Measurements from ENCODE around the gene CGB8.
A peak's percentile ranks its signal among the peaks of the same experiment; 100 is the strongest.
"Not testable (repeated sequence)": the region's sequence is repeated elsewhere in the genome, so short reads cannot be mapped to it uniquely, and the experiment has no call there.

The CGB8 gene

DNA sequence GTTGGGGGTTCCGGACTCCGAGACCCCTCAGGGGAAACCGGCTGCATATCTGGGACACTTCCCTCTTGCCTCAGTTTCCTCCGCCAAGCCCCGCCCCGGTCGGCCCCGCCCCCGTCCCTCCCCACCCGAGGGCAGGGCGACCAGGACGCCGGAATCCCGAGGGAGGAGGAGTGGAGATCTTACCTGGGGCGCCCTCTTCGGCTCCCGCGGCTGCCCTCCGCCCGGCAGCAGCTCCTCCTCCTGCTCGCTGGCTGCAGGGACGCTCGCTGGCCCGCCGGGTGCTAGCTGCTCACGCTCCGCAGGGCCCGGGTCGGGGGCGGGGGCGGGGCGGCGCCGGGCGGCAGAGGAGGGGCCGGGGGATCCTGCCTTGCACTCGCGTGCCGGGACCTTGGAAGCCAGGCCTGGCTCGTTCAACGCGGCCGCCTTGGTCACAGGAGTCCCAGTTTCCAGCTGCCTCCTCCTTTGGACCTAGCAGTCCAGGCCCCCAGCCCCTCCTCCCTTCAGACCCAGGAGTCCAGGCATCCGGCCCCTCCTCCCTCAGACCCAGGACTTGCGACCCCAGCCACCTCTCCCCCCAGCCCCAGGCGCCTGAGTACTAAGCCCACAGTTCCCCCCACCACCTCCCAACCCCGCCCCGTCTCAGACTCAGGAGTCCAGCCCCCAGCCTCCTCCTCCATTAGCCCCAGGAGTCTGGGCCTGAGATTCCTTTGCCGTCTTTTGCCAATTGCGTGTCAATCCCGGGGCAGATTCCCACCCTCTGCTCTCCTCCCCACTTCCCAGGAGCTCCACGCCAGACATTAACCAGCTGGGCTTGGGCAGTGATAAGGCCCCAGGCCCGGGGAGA, 16.1 kb upstream of the CGB8 start, which contains the start of gene NTF4:
NTF4 (minus strand) TSS at position 51 of the 844 bp plus-strand sequence. CDS start 2,821 bp downstream, outside the sequence.
- peak; percentile 36 for DNase-seq

DNA sequence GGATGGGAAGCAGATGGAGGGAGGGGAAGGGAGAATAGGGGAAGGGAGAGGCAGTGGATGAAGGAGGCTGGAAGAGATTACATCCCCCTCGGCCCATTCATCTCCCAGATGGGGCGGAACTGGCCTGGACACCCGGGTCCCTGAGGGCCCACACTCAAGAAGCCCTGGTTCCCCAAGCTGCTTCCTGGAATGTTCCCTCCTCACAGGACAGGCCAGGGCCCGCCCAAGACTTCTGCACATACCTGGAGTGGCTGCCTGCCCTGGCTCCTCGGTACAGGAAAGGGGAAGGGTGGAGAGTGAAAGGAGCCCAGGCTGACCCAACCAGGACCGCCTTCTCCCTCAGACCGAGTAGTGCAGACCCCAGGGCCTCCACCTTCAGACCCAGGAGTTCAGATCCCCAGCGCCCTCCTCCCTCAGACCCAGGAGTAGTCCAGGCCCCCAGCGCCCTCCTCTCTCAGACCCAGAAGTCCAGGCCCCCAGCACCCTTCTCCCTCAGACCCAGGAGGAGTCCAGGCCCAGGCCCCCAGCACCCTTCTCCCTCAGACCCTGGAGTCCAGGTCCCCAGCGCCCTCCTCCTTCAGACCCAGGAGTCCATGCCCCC, 15.2 kb upstream of the CGB8 start:
- no peak for DNase-seq

DNA sequence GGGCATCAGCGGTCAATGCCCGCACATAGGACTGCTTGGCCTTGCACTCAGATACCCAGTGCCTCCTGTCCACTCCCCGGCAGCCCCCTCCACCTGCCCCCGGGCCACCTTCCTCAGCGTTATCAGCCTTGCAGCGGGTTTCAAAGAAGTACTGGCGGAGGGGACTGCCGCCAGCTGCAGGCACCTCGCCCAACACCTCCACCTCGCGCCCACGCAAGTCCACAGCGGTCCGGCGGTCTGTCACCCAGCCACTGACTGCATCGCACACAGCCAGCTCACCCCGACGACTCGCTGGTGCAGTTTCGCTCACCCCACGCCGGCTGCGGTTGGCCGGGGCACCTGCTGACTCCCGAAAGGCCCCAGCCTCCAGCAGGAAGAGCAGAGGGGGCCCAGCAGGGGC, 12.5 kb upstream of the CGB8 start:
- DNase-seq = no peak

DNA sequence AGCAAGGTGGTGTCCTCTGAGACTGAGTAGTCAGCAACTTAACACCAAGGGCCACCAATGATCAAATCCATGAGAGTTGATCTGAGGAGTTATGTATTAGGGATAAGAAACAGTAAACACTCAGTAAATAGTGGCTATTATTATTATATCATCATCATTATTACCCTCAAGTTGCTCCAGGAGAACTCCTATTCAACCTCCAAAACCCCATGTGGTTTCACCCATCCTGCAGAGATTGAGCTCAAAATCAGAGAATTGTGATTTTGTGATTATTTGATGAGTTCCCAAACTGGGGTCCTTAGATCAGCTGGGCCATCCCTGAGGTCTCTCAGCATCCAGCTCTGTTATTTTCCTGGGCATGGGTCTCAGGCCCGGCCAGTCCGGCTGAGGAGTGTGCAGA, 12.1 kb upstream of the CGB8 start:
- DNase-seq = no peak

DNA sequence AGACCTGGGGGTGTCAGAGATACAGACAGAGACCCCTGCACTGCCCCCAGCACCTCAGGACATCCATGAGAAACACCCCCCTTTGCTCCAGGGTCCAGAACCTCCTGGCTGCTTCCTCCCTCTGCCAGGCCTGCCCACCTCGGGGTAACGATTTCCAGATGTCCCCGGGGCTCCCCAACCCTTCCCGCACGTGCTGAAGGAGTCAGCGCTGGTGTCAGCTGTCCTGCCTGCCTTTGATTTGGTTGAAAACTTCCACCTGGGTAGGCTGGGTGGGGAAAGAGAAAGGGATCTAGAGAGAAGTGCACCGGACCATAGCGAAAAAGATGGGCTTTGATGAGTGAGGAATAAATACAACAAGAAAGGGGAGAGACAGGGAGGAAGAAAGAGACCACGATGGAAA, 10.1 kb upstream of the CGB8 start:
- no peak for DNase-seq

DNA sequence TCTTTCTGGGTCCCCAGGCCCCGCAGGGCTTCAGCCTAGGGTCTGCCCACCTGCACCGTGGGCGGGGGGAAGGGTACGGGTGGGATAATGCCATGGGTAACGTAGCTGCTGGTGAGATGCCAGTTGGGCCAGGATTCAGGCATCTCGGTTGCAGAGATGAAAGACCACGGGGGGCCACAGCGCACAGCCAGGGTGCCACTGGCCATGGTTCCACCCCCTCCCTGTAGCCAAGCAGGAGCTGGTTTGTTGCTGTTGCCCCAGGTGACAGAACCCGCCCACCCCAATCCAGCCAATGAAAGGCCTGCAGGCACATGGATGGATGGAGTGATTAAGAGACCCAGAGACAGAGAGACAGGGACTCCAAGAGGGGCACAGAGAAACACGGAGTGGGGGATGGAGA, 9.7 kb upstream of the CGB8 start:
- peak; percentile 70 for DNase-seq

DNA sequence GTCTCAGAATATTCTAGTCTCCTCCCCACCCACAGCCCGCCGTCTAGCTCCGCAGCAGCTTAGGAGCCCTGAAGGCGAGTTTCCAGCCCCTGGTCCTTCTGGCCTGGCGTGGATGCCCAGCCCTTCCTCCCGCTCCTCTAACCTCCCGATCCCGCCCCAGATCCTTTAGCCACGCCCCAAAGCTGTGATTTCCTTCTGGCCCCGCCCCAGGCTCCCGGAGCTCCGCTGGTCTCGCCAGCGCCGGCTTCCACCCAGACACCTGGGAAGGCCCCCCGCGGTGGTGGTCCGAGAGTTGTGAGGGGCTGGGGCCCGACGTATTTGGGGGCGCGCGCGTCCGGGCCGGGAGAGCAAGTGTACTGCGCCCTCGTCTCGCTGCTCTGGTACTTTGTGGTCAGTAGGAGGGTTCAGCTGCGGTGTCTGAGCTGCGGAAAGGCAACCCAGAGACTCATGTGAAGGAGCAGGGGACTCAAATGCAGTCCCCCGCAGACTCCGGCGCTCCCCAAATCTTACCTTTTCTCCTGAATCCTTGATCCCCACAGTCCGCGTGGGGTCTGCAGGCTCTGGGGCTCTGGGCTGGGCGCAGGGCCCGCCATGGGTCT, 8.8 kb upstream of the CGB8 start, which contains the start of gene CGB7:
CGB7 (minus strand) TSS at position 114 of the 599 bp plus-strand sequence. CDS start 2,374 bp downstream, outside the sequence.
- peak; percentile 67 for DNase-seq

DNA sequence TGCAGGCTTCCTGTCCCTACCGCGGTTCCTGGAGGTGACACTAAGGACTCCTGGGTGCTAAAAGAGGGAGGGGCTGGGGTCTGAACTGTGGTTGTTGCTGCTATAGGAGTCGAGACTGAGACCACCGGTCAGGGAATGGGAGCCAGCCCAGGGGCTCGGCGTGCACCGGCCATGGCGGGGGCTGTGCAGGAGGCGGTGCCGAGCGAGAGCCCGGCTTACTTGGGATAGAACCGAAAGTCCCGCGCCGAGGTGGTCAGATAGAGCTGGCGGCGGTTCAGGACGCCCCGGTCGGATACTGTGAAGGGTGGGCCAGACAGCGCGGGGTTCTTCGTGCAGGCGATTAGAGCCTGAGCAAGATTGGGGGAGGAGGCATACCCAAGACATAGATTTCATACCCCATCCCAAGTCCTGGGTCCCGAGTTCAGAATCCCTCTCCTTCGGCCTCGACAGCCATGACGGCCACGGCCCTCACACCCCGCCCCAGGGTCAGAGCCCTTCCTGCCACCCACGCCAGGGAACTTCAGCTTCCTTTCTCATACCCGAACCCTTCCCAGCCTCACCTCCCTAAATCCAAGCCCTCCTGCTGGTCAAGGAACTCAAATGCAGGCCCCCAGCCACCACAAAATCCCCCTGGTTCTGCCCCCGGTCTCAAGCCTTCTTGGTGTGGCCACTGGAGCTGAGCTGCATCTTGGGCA, 8.1 kb upstream of the CGB8 start:
- not testable (repeated sequence) for DNase-seq

DNA sequence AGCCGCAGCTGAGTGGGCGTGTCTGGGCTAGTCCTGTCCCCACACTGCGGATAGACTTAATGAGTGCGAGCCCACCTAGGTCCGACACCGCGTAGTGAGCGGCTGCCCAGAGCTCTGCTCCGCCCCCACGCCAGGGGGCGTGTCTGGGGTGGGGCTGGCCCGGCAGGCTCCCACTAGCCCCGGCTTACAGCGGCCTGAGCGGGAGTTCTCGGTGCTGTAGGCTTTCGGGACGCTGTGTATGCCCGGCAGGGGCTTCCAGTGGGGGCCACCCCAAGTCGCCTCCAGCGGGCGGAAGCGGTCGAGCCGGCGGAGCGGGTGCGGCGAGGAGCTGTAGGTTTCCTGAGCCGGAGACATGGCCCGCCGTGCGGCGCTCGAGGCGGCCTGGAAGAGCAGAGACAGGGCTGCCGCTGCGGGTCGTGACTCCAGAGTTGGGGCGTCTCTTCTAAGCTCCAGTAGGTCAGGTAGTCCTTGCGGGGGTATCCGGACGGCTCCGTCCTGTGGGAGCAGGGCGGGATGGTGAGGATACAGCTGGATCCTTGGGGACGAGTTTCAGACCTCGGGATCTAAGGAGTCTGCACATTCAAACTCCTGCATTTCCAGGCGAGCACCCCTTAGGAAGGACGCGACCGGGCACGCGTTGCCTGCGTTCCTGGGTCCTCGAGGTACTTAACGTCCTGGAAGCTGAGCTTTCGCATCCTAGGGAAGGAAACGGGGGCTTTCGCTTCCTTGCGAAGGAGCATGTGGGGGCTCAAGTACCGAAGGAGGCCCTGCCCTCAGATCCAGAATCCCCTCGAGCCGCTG, 7.4 kb upstream of the CGB8 start:
- peak; percentile 58 for DNase-seq

DNA sequence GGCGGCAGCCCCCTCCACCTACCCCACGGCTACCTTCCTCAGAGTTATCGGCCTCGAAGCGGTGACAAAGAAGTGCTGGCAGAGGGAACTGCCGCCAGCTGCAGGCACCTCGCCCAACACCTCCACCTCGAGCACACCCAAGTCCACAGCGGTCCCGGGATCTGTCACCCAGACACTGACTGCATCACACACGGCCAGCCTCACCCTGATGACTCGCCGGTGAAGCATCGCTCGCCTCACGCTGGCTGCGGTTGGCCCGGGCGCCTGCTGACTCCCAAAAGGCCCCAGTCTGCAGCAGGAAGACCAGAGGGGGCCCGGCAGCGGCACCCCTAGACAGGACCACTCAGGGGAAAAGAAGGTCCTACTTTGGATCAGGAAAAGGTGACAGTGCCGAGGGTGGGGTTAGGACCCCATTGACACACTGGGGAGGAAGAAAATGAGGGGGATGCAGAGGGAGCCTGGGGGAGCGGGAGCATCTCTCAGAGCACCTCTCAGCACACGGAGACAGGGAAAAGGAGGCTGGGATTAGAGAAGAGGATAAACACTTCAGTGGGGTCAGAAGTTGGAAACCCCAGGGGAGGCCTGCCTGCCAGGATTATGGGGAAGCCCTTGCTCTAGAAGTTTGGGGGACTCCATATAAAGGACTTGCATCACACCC, 1.6 kb upstream of the CGB8 start:
- DNase-seq = peak; percentile 82

DNA sequence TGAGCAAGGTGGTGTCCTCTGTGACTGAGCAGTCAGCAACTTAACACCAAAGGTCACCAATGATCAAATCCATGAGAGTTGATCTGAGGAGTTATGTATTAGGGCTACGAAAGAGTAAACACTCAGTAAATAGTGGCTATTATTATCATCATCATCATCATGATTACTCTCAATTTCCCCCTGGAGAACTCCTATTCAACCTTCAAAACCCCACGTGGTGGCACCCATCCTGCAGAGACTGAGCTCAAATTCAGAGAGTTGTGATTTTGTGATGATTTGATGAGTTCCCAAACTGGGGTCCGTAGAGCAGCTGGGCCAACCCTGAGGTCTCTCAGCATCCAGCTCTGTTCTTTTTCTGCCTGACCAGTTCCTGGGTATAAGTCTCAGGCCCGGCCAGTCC, 923 bp upstream of the CGB8 start:
- DNase-seq = not testable (repeated sequence)

DNA sequence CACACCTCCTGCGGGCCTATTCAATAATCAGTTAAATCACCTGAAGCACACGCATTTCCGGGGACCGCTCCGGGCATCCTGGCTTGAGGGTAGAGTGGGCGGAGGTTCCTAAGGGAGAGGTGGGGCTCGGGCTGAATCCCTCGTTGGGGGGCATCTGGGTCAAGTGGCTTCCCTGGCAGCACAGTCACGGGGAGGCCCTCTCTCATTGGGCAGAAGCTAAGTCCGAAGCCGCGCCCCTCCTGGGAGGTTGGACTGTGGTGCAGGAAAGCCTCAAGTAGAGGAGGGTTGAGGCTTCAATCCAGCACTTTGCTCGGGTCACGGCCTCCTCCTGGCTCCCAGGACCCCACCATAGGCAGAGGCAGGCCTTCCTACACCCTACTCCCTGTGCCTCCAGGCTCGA, 5.4 kb downstream of the CGB8 start, which contains the start of gene CGB5:
CGB5 (plus strand) TSS at position 301 of the 400 bp plus-strand sequence. CDS start 362 bp downstream, outside the sequence.
- DNase-seq = not testable (repeated sequence)

DNA sequence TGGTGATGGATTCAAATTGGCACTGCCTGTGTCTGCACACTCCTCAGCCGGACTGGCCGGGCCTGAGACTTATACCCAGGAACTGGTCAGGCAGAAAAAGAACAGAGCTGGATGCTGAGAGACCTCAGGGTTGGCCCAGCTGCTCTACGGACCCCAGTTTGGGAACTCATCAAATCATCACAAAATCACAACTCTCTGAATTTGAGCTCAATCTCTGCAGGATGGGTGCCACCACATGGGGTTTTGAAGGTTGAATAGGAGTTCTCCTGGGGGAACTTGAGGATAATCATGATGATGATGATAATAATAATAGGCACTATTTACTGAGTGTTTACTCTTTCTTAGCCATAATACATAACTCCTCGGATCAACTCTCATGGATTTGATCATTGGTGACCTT, 6.2 kb downstream of the CGB8 start:
- not testable (repeated sequence) for DNase-seq

DNA sequence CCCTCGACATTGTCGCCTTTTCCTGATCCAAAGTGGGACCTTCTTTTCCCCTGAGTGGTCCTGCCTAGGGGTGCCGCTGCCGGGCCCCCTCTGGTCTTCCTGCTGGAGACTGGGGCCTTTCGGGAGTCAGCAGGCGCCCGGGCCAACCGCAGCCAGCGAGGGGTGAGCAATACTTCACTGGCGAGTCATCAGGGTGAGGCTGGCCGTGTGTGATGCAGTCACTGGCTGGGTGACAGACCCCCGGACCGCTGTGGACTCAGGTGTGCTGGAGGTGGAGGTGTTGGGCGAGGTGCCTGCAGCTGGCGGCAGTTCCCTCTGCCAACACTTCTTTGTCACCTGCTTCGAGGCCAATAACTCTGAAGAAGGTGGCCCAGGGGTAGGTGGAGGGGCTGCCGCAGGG, 6.7 kb downstream of the CGB8 start:
- peak; percentile 49 for DNase-seq

DNA sequence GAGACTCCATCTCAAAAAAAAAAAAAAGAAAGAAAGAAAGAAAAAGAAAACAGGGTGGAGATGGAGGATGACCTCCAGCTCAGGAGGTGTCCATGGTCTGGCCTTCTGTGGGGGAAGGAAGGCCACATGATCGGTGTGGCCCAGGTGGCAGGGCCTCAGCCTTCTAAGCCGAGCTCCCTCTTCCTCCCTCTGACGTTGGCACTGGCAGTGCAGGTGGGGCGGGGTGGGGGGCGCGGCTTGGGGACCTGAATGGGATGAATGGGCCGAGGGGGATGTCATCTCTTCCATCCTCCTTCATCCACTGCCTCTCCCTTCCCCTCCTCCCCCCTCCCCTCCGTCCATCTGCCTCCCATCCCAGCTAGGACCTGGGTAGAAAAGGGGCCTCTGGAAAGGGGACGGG, 9.2 kb downstream of the CGB8 start:
- DNase-seq = not testable (repeated sequence)

DNA sequence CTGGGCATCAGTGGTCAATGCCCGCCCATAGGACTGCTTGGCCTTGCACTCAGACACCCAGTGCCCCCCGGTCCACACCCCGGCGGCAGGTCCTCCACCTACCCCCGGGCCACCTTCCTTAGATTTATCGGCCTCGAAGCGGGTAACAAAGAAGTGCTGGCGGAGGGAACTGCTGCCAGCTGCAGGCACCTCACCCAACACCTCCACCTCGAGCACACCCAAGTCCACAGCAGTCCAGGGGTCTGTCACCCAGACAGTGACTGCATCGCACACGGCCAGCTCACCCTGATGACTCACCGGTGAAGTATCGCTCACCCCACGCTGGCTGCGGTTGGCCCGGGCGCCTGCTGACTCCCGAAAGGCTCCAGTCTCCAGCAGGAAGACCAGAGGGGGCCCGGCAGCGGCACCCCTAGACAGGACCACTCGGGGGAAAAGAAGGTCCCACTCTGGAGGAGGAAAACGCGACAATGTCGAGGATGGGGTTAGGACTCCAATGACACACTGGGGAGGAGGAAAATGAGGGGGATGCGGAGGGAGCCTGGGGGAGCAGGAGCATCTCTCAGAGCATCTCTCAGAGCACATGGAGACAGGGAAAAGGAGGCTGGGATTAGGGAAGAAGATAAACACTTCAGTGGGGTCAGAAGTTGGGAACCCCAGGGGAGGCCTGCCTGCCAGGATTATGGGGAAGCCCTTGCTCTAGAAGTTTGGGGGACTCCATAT, 10.2 kb downstream of the CGB8 start:
- DNase-seq = peak; percentile 80

DNA sequence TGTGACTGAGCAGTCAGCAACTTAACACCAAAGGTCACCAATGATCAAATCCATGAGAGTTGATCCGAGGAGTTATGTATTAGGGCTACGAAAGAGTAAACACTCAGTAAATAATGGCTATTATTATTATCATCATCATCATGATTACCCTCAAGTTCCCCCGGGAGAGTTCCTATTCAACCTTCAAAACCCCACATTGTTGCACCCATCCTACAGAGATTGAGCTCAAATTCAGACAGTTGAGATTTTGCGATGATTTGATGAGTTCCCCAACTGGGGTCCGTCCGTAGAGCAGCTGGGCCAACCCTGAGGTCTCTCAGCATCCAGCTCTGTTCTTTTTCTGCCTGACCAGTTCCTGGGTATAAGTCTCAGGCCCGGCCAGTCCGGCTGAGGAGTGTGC, 10.8 kb downstream of the CGB8 start:
- not testable (repeated sequence) for DNase-seq

DNA sequence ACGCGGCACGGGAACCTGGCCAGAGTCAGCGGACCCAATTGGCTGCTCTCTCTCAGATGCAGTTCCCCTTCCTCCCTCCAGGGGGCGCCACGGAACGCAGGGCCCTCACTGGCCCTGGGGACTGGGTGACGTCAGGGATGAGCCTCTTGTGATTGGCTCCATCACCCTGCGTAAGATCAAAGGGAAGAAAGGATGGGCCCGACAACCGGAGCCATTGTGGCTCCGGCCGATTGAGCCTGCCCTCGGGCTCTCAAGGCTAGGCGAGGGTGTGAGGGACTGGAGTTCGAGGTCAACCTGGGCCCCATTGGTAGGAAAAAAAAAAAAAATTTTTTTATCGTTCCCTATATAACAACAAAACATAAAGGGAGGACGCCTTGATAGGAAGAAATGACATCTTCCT, 12.1 kb downstream of the CGB8 start, which contains the start of gene CGB1:
CGB1 (minus strand) TSS at position 81 of the 400 bp plus-strand sequence. CDS start 184 bp downstream, outside the sequence.
- DNase-seq = not testable (repeated sequence)

DNA sequence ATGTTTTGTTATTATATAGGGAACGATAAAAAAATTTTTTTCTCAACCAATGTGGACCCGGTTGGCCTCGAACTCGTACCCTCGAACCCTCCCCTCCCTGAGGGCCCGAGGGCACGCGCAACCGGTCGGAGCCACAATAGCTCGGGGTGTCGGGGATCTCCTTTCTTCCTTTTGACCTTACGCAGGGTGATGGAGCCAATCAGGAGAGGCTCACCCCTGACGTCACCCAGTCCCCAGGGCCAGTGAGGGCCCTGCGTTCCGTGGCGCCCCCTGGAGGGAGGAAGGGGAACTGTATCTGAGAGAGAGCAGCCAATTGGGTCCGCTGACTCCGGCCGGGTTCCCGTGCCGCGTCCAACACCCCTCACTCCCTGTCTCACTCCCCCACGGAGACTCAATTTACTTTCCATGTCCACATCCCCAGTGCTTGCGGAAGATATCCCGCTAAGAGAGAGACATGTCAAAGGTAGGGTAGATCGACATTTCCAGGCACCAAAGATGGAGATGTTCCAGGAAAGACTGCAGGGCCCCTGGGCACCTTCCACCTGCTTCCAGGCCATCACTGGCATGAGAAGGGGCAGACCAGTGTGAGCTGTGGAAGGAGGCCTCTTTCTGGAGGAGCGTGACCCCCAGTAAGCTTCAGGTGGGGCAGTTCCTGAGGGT, 17.1 kb downstream of the CGB8 start, which contains the start of gene CGB2:
CGB2 (plus strand) TSS at position 249 of the 660 bp plus-strand sequence; CDS start at position 455, 206 bp downstream.
- DNase-seq = peak; percentile 28

DNA sequence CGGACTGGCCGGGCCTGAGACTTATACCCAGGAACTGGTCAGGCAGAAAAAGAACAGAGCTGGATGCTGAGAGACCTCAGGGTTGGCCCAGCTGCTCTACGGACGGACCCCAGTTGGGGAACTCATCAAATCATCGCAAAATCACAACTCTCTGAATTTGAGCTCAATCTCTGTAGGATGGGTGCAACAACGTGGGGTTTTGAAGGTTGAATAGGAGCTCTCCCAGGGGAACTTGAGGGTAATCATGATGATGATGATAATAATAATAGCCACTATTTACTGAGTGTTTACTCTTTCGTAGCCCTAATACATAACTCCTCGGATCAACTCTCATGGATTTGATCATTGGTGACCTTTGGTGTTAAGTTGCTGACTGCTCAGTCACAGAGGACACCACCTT, 18.6 kb downstream of the CGB8 start:
- not testable (repeated sequence) for DNase-seq
